Effector CD8-positive, alpha-beta T cell (primary cell): ENCODE data around the gene PLCB1.
"Not testable (repeated sequence)": the region's sequence is repeated elsewhere in the genome, so short reads cannot be mapped to it uniquely, and the experiment has no call there.

Experiments
- DNase-seq: peaks from one replicate; lab custom pipeline; 2025; lab: John Stamatoyannopoulos, UW

Gene PLCB1

DNA sequence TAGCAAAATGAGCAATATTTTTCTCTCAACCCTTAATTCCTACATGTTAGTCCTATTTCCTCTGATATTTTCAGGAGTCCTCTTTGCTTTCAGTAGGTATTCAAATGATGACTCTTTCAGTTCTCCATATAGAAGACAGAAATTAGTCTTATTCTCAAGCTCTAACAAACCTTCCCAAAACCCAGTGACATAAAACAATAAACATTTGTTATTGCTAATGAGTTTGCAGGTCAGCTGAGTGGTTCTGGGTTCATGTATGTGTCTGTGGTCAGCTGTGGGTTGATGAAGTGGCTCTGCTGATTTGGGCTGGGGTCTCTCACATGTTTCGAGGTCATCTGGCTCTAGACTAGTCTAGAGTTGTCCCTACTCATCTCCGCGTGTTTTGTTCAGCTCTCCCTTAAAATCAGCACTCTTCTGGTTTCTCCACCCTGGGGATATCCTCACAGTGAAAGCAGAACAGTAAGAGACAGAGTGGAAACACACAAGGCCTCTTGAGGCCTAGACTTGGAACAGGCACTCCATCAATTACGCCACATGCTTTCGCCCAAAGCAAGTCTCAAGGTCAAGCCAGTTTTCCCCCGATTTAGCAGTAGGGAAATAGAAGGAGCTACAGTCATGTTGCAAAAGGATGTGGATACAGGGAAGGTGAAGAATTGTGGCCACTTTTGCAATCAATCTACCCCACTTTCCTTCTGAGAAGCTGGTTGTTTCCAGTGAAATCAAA is 273.0 kb downstream of the PLCB1 start:
- DNase-seq, result no peak

DNA sequence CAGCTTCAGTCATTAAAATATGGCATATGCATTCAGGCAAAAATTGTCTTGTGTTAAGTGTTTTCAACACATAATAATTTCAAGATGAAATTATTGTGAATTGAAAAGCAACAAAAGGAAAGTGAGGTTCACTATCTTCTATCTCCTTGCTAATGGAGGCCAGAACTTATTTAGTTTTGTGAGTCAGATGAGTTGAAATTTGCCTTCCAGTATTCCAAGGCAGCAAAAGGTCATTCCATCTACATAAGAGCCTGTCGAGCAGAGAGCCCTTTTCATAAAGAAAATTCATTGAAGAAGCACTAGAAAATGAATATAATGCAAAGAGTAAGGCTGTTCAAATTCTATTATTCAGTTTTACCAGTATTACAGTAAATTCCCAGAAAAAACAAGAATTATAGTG is 274.3 kb downstream of the PLCB1 start:
- no peak for DNase-seq

DNA sequence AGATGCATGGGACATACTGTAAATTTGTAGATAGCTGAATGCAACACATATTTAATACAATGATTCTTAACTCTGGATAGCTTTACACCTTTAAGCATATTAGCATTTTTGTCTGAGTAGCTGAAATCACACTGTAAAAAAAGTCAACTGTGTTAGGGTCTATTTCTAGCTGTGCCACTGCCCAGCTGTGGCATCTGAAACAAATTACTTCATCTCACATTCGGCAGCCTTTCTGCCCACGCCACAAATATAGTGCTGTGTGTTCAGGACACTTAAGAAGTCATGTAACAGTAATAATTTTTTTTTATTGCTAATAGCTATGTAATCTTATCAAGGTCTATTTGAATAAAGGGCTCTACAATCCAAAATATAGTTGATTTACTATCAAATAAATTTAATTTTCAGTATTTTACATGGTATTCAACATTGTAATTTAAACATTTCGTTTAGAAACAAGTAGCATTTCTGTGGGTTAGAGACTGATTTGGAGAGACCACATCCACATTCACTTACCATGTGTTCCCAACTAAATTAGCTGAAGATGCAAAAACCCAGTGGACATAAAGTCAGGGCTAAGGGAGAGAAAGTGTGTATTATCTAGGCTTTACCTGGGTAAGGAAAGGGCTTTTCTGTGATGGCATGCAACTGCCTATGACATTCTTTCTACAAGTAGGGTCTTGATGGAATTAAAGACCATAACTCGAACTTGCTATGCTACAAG is 276.7 kb downstream of the PLCB1 start:
- no peak for DNase-seq

DNA sequence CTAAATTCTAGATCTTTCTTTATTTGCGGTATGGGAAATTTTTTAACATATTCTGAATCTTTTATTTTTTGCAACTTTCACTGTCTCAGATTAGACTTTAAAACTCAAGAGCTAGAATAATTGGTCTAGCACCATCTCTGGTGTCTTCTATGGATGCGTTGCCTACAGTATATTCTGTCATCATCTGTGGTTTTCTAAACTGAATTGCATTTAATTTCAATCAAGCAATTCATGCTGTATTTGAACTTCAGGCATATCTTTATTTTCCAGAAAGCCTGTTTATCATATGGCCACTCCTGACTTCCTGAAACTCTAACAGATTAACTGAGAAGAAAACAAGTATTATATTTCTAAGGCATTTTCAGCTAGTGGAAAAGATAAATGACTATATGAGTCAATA is 281.6 kb downstream of the PLCB1 start:
- no peak for DNase-seq

DNA sequence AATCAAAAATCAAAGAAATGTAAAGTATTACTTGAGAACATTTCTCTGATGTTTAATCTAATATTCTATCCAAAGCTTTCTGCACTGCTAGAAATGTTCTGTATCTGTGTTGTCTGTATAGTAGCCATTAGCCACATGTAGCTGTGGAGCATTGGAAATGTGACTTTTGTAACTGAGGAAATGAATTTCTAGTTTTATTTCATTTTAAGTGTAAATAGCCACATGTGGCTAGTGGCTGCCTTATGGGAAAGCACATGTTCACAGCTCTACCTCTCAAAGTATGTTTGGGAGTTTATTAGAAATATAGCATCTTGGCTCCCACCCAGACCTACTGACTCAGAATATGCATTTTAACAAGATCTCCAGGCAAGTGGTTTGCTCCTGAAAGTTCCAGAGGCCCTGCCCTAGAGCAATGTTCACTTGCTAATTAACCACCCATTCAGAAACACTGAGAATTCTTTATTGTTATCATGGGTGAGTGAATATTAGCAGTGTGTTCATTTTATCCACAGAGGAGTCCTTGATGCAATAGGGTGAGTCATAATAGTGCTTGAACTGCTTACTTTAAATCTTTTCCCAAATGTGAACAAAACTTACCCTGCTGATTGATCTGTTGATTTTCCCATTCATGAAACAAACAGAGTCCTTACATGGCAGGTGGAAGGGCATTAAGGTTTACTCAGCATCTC is 282.7 kb downstream of the PLCB1 start:
- DNase-seq, result no peak

DNA sequence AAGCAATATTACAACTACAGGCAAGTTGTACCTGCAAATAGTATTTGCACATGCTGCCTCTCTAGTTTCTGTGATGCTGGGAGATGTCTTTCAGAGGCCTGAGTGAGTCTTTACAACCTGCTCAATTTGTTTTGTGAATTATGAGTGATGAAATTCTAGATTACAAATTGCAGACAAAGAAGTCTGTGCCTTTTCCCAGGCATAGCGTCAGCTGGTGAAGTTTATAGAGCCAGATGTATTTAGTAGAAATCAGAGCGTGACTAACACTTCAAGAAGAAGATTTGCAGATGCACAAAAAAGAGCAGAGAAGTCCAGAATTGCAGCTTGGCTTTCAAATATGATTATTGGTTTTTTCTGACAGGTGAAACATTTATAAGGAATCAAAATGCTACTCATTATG is 289.9 kb downstream of the PLCB1 start:
- DNase-seq, result no peak

DNA sequence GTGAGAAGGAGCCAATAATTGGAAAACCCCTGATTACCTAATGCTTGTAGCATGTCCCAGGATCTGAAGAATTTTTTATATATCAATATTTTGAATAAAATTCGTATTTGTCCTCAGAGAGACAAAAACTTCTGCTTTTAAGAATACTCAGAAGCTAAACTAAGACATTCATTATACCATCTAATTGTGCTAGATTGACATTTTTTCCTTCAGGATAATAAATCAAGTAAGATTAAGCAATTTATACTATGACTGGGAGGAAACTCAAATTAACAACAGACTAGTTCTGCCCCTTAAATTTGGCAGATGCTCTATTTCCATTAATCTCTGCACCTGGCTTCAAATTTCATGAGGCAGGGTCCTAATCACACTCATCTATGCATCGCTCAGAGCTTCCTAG is 291.4 kb downstream of the PLCB1 start:
- no peak for DNase-seq

DNA sequence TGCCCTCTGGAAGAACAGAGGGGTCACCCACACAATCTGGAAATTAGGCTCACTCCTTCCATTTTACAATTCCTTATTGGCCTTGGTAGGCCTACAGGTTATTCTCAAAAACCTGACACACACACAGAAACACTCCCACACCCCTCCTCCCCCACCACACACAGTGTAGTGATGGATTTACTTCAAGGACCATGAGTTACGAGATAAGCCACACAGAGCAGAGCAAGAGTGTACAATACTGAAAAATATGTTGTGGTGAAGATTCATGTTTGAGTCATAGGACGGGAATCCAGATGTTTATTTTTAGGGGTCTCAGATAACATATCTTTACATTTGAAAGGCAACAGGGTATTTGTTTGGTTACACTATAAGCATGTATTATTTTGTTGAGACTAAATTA is 291.9 kb downstream of the PLCB1 start:
- no peak for DNase-seq

DNA sequence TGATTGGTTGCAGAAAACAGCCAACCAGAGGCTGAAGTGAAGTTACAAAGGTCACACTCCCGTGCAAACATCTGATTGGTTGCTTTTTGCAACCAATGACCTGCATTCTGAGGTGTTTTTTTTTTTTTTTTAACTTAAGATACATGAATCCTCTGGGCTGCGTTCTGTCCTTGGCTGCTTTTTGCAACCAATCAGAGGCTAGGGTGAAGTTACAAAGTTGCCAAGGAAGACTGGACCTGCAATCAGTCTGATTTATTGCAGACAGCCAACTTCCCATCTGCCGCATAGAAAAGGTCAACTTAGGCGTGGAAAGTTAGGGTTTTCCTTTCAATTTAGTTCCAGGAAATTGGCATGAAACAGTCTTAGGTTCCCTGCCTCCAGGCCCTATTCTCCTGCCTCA is 292.9 kb downstream of the PLCB1 start:
- DNase-seq, result no peak

DNA sequence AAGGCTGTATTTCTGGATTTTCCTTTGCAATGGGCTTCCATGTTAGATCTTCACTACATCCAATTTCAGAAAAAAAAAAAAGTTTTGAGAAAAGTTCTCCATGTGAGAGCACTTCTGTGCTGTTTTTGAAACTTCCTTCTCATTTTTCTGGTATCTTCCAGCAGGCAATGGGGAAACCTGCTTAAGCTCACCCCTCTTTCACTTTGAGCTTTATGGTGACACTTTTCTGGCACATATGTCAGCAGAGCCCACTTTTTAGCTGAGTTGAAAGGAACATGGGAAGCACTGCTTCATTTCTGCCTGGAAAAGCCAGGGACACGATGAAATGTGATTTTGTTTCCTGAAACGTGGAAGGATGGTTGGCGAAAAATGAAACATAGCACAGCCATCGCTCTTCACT is 293.7 kb downstream of the PLCB1 start:
- DNase-seq, result no peak

DNA sequence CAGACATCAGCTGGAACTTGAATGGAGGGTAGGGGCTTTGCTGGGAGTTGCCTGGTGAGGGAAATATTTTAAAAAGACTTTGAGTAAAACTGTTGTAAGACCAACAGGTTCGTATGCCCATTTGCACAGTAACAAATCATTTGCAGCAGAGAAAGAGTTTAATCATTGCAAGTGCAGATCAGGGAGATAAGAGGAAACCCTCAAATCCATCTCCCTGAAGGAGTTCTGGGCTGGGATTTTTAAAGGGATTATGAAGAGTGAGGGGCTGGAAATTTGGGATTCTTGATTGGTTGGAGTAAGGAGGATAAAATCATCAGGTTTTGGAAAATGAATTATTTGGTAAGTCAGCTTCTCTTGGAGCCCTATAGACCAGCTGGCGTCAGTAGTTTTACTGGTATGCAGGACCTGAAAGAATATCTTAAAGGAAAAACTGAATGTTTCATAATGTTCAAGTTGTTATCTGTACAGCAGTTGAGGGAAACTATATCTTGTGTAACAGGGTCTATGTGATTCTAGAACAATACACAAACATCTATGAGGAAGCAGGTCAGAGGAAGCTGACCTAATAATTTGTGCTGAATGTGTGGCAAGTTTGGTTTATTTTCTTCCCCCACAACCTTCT is 295.5 kb downstream of the PLCB1 start:
- no peak for DNase-seq

DNA sequence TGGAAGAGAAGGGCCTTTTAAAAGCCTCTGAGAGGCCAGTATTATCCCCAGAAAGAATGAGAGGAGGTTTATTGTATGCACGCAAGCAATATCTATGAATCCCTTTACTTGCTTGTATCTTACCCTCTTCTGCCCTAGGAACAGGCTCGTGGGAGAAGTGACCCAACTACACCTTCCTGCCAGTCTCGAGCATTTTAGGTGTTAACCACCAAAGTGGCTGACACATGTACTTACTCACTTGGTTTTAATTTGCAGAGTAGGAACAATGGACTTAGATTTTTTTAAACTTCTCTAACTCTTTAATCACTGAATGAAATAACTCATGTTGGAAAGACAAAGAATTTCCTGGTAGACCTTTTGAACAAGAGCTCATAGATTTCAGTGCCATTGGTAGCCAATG is 296.9 kb downstream of the PLCB1 start:
- DNase-seq, result no peak

DNA sequence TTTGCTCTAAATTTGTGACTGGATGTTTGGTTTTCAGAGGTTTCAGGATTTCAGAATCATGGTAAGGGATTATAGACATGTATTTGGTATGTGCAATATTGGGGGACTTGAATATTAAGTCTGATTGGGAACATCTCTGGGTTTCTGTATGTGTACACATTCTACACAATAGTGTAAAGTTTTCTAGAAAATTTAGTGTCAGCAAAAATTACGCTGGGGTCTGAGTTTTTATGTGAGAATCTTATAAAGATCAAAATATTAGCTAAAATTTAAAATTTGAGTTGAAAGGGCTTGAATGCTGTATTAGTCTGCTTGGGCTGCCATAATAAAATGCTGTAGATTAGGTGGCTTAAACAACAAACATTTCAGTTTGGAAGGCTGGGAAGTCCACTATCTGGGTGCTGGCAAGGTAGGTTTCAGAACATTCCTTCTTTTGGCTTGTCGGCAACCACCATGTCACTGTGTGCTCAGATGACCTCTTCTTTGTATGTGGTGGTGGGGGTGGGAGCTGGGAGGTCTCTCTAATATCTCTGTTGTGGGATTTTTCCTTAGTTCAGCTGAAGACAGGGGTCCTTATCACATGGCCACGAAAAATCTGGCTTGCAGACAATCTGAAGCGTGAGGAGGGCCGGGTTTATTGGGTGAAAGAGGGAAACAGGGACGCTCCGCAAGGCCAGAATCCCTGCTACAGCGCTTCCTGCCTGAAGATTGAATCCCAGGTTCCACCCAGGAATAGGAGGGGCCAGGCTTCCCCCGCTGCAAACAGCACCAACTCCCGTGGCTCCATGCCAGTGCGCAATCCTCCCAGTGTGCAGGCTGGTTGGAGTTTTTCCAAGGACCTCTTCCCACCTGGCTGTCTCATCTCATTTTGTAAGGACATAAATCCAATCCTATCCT is 299.7 kb downstream of the PLCB1 start:
- no peak for DNase-seq

DNA sequence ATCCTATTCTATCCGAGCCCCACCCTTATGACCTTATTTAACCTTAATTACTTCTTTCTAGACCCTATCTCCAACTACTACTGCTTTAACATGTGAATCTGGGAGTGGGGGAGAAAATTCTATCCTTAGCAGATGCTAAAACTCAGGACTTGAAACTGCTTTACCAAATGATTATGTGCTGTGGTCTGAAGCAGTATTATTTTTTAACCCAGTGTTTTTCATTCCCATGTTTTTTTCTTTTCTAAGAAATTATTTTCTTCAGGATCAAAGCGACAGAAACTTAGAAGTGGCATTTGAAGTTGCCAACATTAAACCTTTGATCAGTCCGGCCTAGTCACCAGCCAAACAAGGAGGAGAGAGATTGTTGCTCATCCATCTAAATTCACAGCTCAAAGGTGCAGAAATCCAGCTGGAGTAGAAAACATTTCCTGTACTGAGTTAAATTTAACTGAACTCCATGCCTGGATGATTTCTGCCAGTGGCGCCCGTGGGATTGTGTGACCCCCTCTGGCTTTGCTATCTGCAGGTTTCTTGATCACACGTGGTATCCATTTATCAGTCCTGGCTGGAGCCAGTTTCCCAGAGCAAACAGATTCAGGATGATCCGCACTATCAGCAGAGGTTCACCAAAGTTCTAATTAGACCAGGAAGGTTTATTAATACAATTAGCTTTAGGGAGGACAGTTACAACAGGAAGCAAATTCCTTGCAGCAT is 300.5 kb downstream of the PLCB1 start:
- no peak for DNase-seq

DNA sequence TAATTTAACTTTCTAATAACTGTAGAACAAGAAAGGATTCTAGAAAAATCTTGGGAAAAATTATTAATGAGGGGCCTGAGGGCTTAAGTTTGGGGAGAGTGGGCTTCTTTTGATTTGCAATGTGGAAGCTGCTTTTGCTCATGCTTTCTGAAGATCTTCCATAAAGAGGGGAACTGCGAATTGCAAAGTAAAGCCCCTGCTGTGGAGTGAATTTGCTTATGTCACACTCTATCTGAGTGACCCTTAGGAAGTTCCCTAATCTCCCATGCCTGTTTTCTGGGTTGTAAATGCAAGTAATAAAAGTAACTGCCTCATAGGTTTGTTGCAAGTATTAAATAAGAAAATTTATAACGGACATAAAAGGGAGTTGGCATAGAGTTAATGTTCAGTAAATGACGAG is 301.2 kb downstream of the PLCB1 start:
- no peak for DNase-seq

DNA sequence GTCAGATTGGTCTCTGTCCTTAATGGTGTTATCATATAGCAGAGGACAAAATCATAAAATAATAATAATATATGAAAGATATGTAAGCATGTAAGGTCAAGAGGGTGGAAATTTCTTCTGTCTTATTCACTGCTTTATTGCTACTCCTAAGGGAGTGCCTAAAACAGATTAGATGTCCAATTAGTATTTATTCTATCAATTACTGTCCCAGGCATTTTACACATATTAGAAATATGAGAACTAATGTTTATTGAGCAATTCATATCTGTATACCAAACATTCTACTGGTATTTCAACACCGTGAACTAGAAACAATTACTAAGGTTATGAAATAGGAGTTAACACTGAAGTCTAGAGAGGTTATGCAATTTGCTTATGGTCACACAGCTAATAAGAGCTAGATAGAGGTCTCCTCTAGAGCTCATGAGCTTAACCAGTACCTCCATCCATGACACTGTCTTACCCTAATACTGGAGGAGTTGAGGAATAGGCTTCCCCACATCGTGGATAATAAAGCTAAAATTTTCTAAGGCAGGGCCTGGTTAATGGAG is 302.3 kb downstream of the PLCB1 start:
- DNase-seq, result no peak

DNA sequence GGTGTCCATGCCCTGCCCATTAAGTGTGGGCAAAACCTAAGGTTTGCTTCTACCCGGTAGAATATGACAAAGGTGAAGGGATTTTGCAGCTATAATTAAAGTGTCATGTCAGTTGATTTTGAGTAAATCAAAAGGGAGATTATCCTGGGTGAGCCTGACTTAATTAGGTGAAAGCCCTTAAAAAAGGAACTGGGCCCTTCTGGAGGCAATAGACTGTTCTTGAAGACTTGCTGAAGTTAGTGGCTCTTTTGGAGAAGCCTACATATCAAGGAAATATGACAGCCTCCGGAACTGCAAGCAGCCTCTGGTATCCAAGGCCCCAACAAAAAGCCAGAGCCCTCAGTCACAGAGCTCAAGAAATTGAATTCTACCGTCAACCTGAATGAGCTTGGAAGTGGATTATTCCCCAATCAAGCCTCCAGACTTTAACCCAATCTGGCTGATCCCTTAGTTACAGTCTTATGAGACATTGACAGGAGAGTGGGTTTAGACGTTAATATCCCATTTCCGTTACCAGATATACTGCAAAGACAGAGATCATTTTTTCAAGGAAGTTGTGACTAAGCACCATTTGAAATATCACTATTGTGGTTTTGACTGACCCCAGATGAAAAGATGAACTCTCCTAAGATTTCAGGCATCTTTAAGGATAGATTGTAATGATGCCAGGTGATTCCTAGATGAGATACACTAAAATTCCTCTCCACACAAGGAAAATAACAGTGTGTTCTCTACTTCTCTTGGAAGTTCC is 303.4 kb downstream of the PLCB1 start:
- DNase-seq, result no peak

DNA sequence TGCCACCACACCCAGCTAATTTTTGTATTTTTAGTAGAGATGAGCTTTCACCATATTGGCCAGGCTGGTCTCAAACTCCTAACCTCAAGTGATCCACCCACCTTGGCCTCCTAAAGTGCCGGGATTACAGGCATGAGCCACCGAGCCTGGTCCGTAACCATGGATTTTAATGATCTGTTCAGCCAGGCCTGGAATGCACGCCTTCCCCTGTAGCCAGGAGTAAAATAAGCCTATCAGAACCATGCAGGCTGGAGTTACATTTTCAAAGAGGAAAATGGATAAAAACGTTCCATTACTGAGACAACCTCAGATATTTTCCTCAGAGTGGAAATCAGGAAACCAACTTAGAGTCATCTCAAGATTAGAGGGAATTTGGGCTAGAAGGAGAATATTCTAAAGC is 304.9 kb downstream of the PLCB1 start:
- not testable (repeated sequence) for DNase-seq

DNA sequence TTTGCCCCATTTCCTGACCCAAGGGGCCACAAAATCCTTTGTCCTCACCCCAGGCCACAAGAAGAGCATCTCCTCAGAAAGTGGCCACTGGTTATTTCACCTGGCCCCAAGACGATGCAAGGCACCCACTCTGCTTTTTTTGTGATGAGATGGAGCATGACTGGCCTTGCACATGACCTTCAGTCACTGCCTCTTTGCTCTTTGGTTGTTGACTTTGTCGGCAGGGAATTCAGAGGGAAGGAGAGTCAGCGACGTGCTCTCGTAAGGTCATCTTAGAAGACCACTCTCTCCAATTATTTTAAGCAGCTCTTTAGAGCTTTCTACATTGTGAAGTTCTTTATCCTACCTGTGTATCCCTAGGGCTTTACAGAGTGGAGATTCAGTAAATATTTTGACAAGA is 306.7 kb downstream of the PLCB1 start:
- DNase-seq, result no peak

DNA sequence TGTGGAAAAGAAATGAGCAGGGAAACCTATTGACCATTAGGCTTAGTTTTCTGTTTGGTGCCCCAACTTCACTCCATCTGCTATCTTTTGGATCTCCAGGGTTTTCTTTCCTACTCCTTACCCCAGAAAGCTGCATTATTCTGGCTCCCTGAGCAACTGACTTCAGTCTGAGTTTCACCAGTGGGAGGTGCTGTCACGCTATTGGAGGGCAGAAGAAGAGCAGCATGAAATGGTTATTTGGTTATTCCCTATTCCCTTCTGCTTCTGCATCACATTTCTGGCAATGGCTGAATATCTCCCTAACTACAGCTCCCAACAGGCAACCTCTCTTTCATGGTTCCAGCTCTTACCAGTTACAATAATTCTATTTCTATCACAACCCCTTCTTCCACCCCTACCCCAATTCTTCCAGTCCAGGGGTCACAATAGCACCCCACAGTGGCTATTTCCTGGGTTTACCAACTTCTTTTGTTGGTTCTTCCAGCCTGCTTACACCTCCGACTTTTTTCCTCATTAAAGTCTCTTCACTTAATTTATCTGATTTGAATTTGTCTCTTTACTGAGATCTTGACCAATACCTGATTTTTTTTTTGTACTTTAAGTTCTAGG is 311.5 kb downstream of the PLCB1 start:
- no peak for DNase-seq
